HL-60/S4 (cell line): ENCODE measurements around the gene A2ML1.
"Not testable (repeated sequence)": the region's sequence is repeated elsewhere in the genome, so short reads cannot be mapped to it uniquely, and the experiment has no call there.

Source experiments
- in situ Hi-C: fragments of 300-500 bp; cut with MboI; formaldehyde crosslinking; loops from 2 replicates; pipeline ENCODE4 v1.14.3; 2022; ENCODE audit warnings: low sequenced_read_pairs

The A2ML1 gene

GRCh38 chr12:8822298-8822697 lies at the start of gene A2ML1:
Gene A2ML1, plus strand, starts transcription at chr12:8822621. Its CDS starts 31 bp downstream, at chr12:8822652.
- in situ Hi-C loops: no loop called here

- in situ Hi-C loops: no loop called here
Observed at GRCh38 chr12:8773461-8773860, 49.0 kb upstream of the A2ML1 start.

GRCh38 chr12:8779281-8779680 lies 43.1 kb upstream of the A2ML1 start:
- in situ Hi-C loops: no loop called here

GRCh38 chr12:8779862-8780261 lies 42.6 kb upstream of the A2ML1 start:
- in situ Hi-C loops: no loop called here

- in situ Hi-C loops: no loop called here
Observed at GRCh38 chr12:8780389-8780788, 42.0 kb upstream of the A2ML1 start.

GRCh38 chr12:8781381-8782127 lies 40.9 kb upstream of the A2ML1 start:
- in situ Hi-C loops: no loop called here

- in situ Hi-C loops: no loop called here
Observed at GRCh38 chr12:8784290-8784888, 38.0 kb upstream of the A2ML1 start.

GRCh38 chr12:8785499-8785898 lies 36.9 kb upstream of the A2ML1 start:
- in situ Hi-C loops: no loop called here

- in situ Hi-C loops: not testable (repeated sequence)
Observed at GRCh38 chr12:8787206-8787605, 35.2 kb upstream of the A2ML1 start.

- in situ Hi-C loops: not testable (repeated sequence)
Observed at GRCh38 chr12:8788706-8789105, 33.7 kb upstream of the A2ML1 start.

GRCh38 chr12:8789341-8790013 lies 32.9 kb upstream of the A2ML1 start:
- in situ Hi-C loops: not testable (repeated sequence)

GRCh38 chr12:8793226-8793625 lies 29.2 kb upstream of the A2ML1 start:
- in situ Hi-C loops: not testable (repeated sequence)

- in situ Hi-C loops: not testable (repeated sequence)
Observed at GRCh38 chr12:8794611-8795010, 27.8 kb upstream of the A2ML1 start.

- in situ Hi-C loops: no loop called here
Observed at GRCh38 chr12:8796831-8797626, 25.4 kb upstream of the A2ML1 start.

- in situ Hi-C loops: not testable (repeated sequence)
Observed at GRCh38 chr12:8801213-8801612, 21.2 kb upstream of the A2ML1 start.

- in situ Hi-C loops: not testable (repeated sequence)
Observed at GRCh38 chr12:8804833-8805232, 17.6 kb upstream of the A2ML1 start.

- in situ Hi-C loops: not testable (repeated sequence)
Observed at GRCh38 chr12:8805487-8805886, 16.9 kb upstream of the A2ML1 start.

- in situ Hi-C loops: not testable (repeated sequence)
Observed at GRCh38 chr12:8807084-8807483, 15.3 kb upstream of the A2ML1 start.

GRCh38 chr12:8810112-8810511 lies 12.3 kb upstream of the A2ML1 start:
- in situ Hi-C loops: not testable (repeated sequence)

GRCh38 chr12:8813572-8814357 lies 8.7 kb upstream of the A2ML1 start:
- in situ Hi-C loops: no loop called here
